Measurements from ENCODE around the gene TMEM17. TPM values are rescaled to one million over a fixed set of nuclear protein-coding genes. Genes with fewer than 3 reads are reported as not detected.

TMEM17 gene
- total and polyA plus RNA-seq, 8 donors = 1.8 to 5.0 (median 3.8) TPM

DNA sequence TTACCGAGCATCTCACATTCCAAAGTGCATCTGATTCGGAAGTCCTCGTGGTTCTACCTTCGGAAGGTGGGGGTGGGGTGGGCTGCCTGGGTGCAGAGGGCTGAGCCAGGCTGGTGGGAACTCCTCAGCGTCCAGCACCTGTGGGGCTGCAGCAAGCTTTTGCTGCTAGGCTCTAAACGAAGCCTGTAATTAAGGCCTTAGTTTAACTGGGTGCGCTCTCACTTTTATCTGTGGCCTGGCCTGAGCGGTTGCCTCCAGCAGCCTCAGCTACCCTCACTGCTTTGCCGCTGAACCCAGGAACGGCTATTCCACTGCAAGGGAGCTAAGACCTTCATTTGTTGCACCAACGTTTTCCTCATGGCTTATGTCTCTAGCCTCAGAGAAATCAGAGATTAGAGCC, 48.4 kb downstream of the TMEM17 start:
- no peak for DNase-seq
- intact Hi-C loops (cut with DNase I) = loop anchor here in 1 of 2 donors (2.0 kb wide), 1 partner anchor 317 kb away; no protein-coding TSS in a partner anchor
- Histone ChIP-seq H3K4me1 (peaks cover 0 to 11% of the 10 kb centered on the region in 2 donors), H3K4me3 (peak overlapping the region; percentile 46 to 48), H3K36me3 (no peaks in the 10 kb centered on the region), H3K9me3 (no peaks in the 10 kb centered on the region), H3K27ac (peak overlapping the region in 1 of 2 donors; percentile 72), H3K27me3 (no peaks in the 10 kb centered on the region)
- TF ChIP-seq, protein P1, sequence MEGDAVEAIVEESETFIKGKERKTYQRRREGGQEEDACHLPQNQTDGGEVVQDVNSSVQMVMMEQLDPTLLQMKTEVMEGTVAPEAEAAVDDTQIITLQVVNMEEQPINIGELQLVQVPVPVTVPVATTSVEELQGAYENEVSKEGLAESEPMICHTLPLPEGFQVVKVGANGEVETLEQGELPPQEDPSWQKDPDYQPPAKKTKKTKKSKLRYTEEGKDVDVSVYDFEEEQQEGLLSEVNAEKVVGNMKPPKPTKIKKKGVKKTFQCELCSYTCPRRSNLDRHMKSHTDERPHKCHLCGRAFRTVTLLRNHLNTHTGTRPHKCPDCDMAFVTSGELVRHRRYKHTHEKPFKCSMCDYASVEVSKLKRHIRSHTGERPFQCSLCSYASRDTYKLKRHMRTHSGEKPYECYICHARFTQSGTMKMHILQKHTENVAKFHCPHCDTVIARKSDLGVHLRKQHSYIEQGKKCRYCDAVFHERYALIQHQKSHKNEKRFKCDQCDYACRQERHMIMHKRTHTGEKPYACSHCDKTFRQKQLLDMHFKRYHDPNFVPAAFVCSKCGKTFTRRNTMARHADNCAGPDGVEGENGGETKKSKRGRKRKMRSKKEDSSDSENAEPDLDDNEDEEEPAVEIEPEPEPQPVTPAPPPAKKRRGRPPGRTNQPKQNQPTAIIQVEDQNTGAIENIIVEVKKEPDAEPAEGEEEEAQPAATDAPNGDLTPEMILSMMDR (IDR thresholded peaks at IDR 0.05) = no peak
- ATAC-seq = no peak

DNA sequence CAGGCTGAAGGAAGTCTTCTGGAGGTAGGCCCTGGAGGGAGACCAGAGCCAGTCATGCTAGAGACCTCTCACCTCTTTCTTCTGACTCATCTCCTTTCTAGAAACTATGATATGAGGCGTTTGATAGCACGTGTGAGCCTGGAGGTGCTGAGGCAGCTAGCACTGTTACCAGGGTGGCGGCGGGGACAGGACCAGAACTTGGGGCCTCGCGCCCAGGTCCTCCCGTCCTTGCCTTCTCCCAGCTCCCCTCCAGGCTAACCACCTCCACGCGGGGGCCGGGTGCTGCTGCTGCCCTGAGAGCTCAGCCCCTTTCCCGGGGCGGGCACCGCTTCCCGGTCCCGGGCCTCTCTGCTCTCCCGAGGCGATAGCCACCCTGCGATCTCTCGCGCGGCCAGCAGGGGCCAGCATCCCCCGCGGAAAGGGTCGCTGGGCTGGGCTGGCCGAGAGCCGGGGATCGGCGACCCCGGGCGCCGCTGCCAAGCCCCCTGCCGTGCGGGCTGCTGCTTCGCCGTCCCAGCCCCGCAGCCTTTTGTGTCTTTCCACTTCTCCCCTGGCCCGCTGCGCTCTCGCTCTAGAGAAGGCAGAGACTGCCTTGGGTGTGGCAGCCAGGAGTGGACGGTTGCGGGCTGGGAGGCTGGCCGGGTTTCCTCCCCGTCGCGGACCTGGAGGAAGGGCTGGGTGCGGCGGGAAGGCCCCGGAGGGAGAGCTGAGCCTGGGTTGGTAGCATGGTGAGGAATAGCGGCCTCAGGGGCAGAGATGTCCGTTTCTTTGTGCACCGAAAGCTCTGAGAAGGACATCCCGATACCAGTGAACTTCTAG, 49.1 kb downstream of the TMEM17 start:
- no peaks in the 10 kb centered on the region for H3K9me3 ChIP-seq
- peak overlapping the region; percentile 46 to 48 for H3K4me3 ChIP-seq
- peaks cover 0 to 11% of the 10 kb centered on the region in 2 donors for H3K4me1 ChIP-seq
- H3K27me3 ChIP-seq = no peaks in the 10 kb centered on the region
- TF ChIP-seq, protein P1 (IDR thresholded peaks at IDR 0.05) = peak; percentile 94 to 96
- ATAC-seq (peak; percentile 99), DNase-seq (peak; percentile 63 to 94 (median 68))
- intact Hi-C loops (cut with DNase I) = loop anchor here in 1 of 2 donors (2.0 kb wide), 1 partner anchor 318 kb away; no protein-coding TSS in a partner anchor
- H3K27ac ChIP-seq = peak overlapping the region in 1 of 2 donors; percentile 72
- H3K36me3 ChIP-seq = no peaks in the 10 kb centered on the region

DNA sequence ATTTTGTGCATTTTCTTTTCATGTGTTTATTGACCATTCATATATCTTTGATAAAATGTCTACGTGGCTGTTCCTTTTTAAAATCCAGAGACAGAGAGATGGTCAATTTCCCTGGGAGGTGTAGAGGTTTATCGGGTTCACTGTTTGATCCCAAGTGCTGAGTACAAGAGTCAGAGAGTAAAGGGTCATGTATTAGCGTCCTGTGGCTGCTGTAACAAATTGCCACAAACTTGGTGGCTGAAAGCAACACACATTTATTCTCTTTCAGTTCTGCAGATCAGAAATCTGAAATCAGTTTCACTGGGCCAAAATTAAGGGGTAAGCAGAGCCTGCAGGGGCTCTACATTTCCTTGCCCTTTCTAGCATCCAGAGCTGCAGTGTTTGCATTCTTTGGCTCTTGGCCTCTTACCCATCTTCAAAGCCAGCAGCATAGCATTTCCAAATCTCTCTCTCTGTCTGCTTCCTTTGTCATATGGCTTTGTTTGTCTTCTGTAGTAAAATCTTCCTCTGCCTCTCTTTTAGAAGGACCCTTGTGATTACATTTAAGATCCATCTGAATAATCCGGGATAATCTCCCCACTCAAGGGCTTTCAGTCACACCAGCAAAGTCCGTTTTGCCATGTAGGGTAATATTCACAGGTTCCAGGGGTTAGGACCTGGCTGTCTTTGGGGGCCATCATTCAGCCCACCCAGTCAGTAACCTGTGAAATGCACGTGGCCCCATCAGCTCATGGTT, 49.9 kb downstream of the TMEM17 start:
- H3K4me1 ChIP-seq = peaks cover 0 to 11% of the 10 kb centered on the region in 2 donors
- ATAC-seq (no peak), DNase-seq (no peak)
- no peak overlapping the region for H3K4me3 ChIP-seq
- TF ChIP-seq, protein P1 (IDR thresholded peaks at IDR 0.05) = no peak
- H3K36me3 ChIP-seq = no peaks in the 10 kb centered on the region
- no peaks in the 10 kb centered on the region for H3K27me3 ChIP-seq
- no peaks in the 10 kb centered on the region for H3K9me3 ChIP-seq
- H3K27ac ChIP-seq = no peak overlapping the region
- intact Hi-C loops (cut with DNase I) = loop anchor here in 1 of 2 donors (2.0 kb wide), 1 partner anchor 319 kb away; no protein-coding TSS in a partner anchor

DNA sequence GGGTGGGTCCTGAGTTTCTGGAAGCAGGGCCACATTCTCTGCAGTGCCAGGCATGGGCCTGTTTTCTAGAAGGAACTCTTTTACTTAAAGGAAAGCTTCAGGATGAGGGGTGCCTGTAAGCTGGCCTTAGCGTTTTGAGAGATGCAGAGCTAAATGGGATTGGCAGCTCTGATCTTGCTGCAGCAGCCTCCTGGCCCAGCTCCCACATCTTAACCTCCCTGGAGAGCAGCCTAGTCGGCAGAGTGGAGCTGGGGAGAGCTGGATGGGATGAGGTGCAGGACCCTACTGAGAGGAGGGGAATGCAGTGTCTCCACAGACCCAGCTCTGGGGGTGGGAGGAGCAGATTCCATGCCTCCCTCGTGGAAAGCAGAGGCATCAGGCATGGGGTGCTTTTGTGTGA, 52.0 kb downstream of the TMEM17 start:
- Histone ChIP-seq H3K4me3 (no peak overlapping the region), H3K27ac (no peak overlapping the region), H3K9me3 (no peaks in the 10 kb centered on the region), H3K4me1 (peaks cover 0 to 11% of the 10 kb centered on the region in 2 donors), H3K27me3 (no peaks in the 10 kb centered on the region), H3K36me3 (no peaks in the 10 kb centered on the region)
- intact Hi-C loops (cut with DNase I) = no loop called here
- no peak for ATAC-seq
- TF ChIP-seq, protein P1 (IDR thresholded peaks at IDR 0.05) = no peak
- no peak for DNase-seq
